GM12878 (cell line): Measurements from ENCODE around the gene PAQR9. TPM values are rescaled to one million over a fixed set of nuclear protein-coding genes. Genes with fewer than 3 reads are reported as not detected.

Experiments used
- ATAC-seq: fragments of 200-7000 bp; cut with Tn5 transposase; 3 replicates; pipeline ENCODE4 v1.9.1; 2020; ENCODE audit warnings: mild to moderate bottlenecking, moderate library complexity
- BruUV-seq: library from RNA; stranded (reverse); fragments of 400-500 nt; replicated peaks from 2 replicates; lab custom pipeline; 2021; lab: Mats Ljungman, UMichigan
- CTCF ChIA-PET: fragments of 300-600 bp; sonication (Branson Sonifier 250); formaldehyde crosslinking; extraction: SDS; loops from one replicate; lab custom pipeline; 2021; ENCODE audit warnings: inconsistent platforms; lab: Yijun Ruan, JAX
- POLR2A ChIA-PET: fragments of 350-600 bp; formaldehyde crosslinking; extraction: SDS; loops from one replicate; lab custom pipeline; 2021; ENCODE audit warnings: inconsistent platforms; lab: Charles Lee
- RAD21 ChIA-PET: fragments of 300-600 bp; sonication (Branson Sonifier 250); formaldehyde crosslinking; loops from one replicate; lab custom pipeline; 2023; ENCODE audit warnings: antibody characterized with exemption; ENCODE audit not compliant: unreplicated experiment; lab: Charles Lee
- SMC1A ChIA-PET: fragments of 300-600 bp; sonication (Branson Sonifier 250); formaldehyde crosslinking; loops from one replicate; lab custom pipeline; 2023; ENCODE audit not compliant: unreplicated experiment, uncharacterized antibody; lab: Charles Lee
- DNase-seq: peaks from one replicate; pipeline ENCODE4 v3.0.0-alpha.2; 2011; ENCODE audit warnings: low read depth, low spot score
- FAIRE-seq: peaks from 3 replicates; lab custom pipeline; 2011; peaks lifted over from hg19 to GRCh38; lab: Jason Lieb, UNC
- H2AFZ ChIP-seq: 2 replicates; pipeline ENCODE4 v1.6.0; 2011; ENCODE audit warnings: low read depth, low read length, control low read depth; ENCODE audit not compliant: control insufficient read depth
- H3K27ac ChIP-seq: 2 replicates; pipeline ENCODE4 v1.5.1; 2011; ENCODE audit warnings: control low read depth; ENCODE audit not compliant: control insufficient read depth, insufficient read depth
- H3K27me3 ChIP-seq, 2 experiments: replicated peaks in 1 of 2; 2 replicates each; pipeline versions ENCODE4 v1.6.0 to v1.6.1; 2011; ENCODE audit warnings: low read length in 1 of 2; ENCODE audit not compliant: control insufficient read depth in 2 of 2, insufficient read depth in 2 of 2
- H3K36me3 ChIP-seq, 2 experiments: 2 replicates each; pipeline ENCODE4 v1.5.1; 2011; ENCODE audit warnings: low read length in 1 of 2; ENCODE audit not compliant: control insufficient read depth in 2 of 2, insufficient read depth in 2 of 2
- H3K4me1 ChIP-seq: 2 replicates; pipeline ENCODE4 v1.6.1; 2011; ENCODE audit warnings: mild to moderate bottlenecking, low read length, moderate library complexity, mixed read lengths; ENCODE audit not compliant: control insufficient read depth, insufficient read depth
- H3K4me2 ChIP-seq: 2 replicates; pipeline ENCODE4 v1.6.0; 2011; ENCODE audit warnings: control low read depth; ENCODE audit not compliant: control insufficient read depth, insufficient read depth
- H3K4me3 ChIP-seq: fragments of 200-600 bp; sonication (generic); 2 replicates; pipeline ENCODE4 v1.5.1; 2016
- H3K79me2 ChIP-seq: 2 replicates; pipeline ENCODE4 v1.6.0; 2011; ENCODE audit warnings: low read length; ENCODE audit not compliant: control insufficient read depth, insufficient read depth
- H3K9ac ChIP-seq: 2 replicates; pipeline ENCODE4 v1.8.0; 2011; ENCODE audit warnings: low read length, control low read depth, mixed read lengths; ENCODE audit not compliant: control insufficient read depth, insufficient read depth
- H3K9me3 ChIP-seq: replicated peaks from 3 replicates; pipeline ENCODE4 v1.5.1; 2011; ENCODE audit warnings: mild to moderate bottlenecking, low read length; ENCODE audit not compliant: control insufficient read depth, insufficient read depth
- H4K20me1 ChIP-seq: 2 replicates; pipeline ENCODE4 v1.6.0; 2011; ENCODE audit not compliant: control insufficient read depth, insufficient read depth
- FOS ChIP-seq: IDR thresholded peaks from 3 replicates; pipeline ENCODE4 v1.6.1; 2011; ENCODE audit warnings: borderline replicate concordance; ENCODE audit not compliant: insufficient read length; ENCODE audit errors: extremely low read depth
- IRF4 ChIP-seq: IDR thresholded peaks from 2 replicates; pipeline ENCODE4 v1.6.1; 2011; ENCODE audit warnings: low read depth, low read length
- KAT2A ChIP-seq: conservative IDR thresholded peaks from 2 replicates; pipeline ENCODE4 v1.6.1; 2011; ENCODE audit warnings: low read depth, low read length; ENCODE audit not compliant: control insufficient read depth
- MTA2 ChIP-seq: fragments of 450-650 bp; IDR thresholded peaks from 2 replicates; pipeline ENCODE4 v1.6.1; 2016; ENCODE audit warnings: low read depth, mild to moderate bottlenecking, moderate library complexity
- NFIC ChIP-seq: IDR thresholded peaks from 2 replicates; pipeline ENCODE4 v1.6.1; 2012; ENCODE audit warnings: low read depth, mild to moderate bottlenecking, inconsistent platforms, low read length, moderate library complexity
- NFYA ChIP-seq: IDR thresholded peaks from 2 replicates; pipeline ENCODE4 v1.6.1; 2011; ENCODE audit warnings: low read depth, mild to moderate bottlenecking, low read length, improper control_type of control experiment, borderline replicate concordance
- SRF ChIP-seq, 2 experiments: IDR thresholded peaks; 2 replicates each; pipeline ENCODE4 v1.6.1; 2011; ENCODE audit warnings: low read depth in 2 of 2, low read length in 2 of 2, mild to moderate bottlenecking in 1 of 2, moderate library complexity in 1 of 2
- ZNF384 ChIP-seq: IDR thresholded peaks from 2 replicates; pipeline ENCODE4 v1.6.1; 2012; ENCODE audit warnings: low read depth, mild to moderate bottlenecking, low read length, improper control_type of control experiment, borderline replicate concordance
- WGBS: methylation state at CpG from one replicate; pipeline ENCODE4 v1.1.6; 2016; ENCODE audit warnings: low lambda C conversion rate; ENCODE audit not compliant: insufficient replicate concordance, insufficient coverage; ENCODE audit errors: missing lambda C conversion rate; 5-methylcytosine and 5-hydroxymethylcytosine counted together
- in situ Hi-C: fragments of 300-500 bp; cut with MboI; formaldehyde crosslinking; loops from 9 replicates; pipeline ENCODE4 v1.14.3; 2018; ENCODE audit warnings: mixed read lengths
- intact Hi-C: fragments of 100-400 bp; cut with micrococcal nuclease; formaldehyde crosslinking; loops from one replicate; pipeline ENCODE4 v1.14.2; 2022; ENCODE audit not compliant: unreplicated experiment
- polyA plus RNA-seq, 11 experiments: library from polyadenylated mRNA; depleted of rRNA in 4 of 11; unstranded in 6 of 11; stranded (reverse) in 5 of 11; fragments of >200 nt; fragmentation: Nextera tagmentation in 4 of 11; fragmentation: Illumina TruSeq in 1 of 11; extraction: Ambion mirVana in 4 of 11; extraction: Trizol in 1 of 11; gene quantifications; 1 replicate in 1 of 11; 2 replicates in 10 of 11; pipeline versions ENCODE4 v1.2.1 to v1.2.3, GENCODE V29; 2011 to 2016; ENCODE audit warnings: inconsistent platforms in 2 of 11, missing spikeins in 2 of 11, low read depth in 1 of 11
- total RNA-seq, 4 experiments: library from RNA; depleted of rRNA in 3 of 4; stranded (reverse); fragments of >200 nt in 3 of 4; fragmentation: Illumina TruSeq in 1 of 4; extraction: Trizol in 1 of 4; gene quantifications; 2 replicates each; pipeline versions ENCODE4 v1.2.1 to v1.2.3, GENCODE V29; 2013 to 2021
- TF ChIP-seq, protein P1 (sequence below): fragments of 150-350 bp; IDR thresholded peaks from 2 replicates; pipeline ENCODE4 v1.6.1; 2016; ENCODE audit warnings: low read depth, low read length
- TF ChIP-seq, protein P2 (sequence below): fragments of 450-650 bp; IDR thresholded peaks from 2 replicates; pipeline ENCODE4 v1.6.1; 2014; ENCODE audit warnings: mild to moderate bottlenecking

Gene PAQR9
- total and polyA plus RNA-seq, 10 of the 15 experiments (the other 5 are each of a cell fraction or from before 2014, with no cell fraction given): not detected

DNA sequence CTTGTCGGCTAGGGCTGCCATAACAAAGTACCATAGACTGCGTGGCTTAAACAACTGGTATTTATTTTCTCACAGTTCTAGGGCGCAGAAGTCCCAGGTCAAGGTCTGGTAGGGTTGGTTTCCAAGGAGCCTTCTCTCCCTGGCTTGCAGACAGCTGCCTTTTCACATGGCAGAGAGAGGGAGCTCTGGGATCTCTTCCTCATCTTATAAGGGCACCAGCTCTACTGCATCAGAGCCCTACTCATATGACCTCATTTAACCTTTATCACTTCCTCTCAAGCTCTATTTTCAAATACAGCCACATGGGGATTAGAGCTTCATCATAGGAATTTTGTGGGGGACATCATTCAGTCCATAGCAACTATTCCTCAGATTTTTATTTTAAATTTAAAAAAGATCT lies 17.6 kb upstream of the PAQR9 start:
- POLR2A ChIA-PET: interaction anchor here (0.6 kb wide), 1 partner anchor 28 kb away, joined by 3 read pairs; no protein-coding TSS in a partner anchor
- H3K36me3 ChIP-seq: no peaks in the 10 kb centered on the region
- H3K27me3 ChIP-seq: no peaks in the 10 kb centered on the region
- CTCF ChIA-PET: interaction anchor here (0.6 to 5.5 kb wide), 5 partner anchors 10 to 303 kb away, joined by 3 to 48 read pairs (median 5); no protein-coding TSS in a partner anchor
- no peak overlapping the region for H3K4me3 ChIP-seq
- intact Hi-C loops: no loop called here
- SMC1A ChIA-PET: interaction anchor here (0.9 to 2.2 kb wide), 6 partner anchors 10 to 152 kb away, joined by 3 to 9 read pairs (median 4); no protein-coding TSS in a partner anchor
- H3K9me3 ChIP-seq: no peaks in the 10 kb centered on the region
- no peak overlapping the region for H3K4me2 ChIP-seq
- BruUV-seq: no TSS peak
- no peaks in the 10 kb centered on the region for H4K20me1 ChIP-seq
- H3K4me1 ChIP-seq: no peaks in the 10 kb centered on the region
- no peak overlapping the region for H2AFZ ChIP-seq
- in situ Hi-C loops: no loop called here
- no peak for ATAC-seq
- WGBS: 42% methylated on average over 3 of the region's 3 CpGs
- FAIRE-seq: no peak
- H3K79me2 ChIP-seq: no peaks in the 10 kb centered on the region
- H3K9ac ChIP-seq: no peak overlapping the region
- DNase-seq: no peak
- TF ChIP-seq, protein P1, sequence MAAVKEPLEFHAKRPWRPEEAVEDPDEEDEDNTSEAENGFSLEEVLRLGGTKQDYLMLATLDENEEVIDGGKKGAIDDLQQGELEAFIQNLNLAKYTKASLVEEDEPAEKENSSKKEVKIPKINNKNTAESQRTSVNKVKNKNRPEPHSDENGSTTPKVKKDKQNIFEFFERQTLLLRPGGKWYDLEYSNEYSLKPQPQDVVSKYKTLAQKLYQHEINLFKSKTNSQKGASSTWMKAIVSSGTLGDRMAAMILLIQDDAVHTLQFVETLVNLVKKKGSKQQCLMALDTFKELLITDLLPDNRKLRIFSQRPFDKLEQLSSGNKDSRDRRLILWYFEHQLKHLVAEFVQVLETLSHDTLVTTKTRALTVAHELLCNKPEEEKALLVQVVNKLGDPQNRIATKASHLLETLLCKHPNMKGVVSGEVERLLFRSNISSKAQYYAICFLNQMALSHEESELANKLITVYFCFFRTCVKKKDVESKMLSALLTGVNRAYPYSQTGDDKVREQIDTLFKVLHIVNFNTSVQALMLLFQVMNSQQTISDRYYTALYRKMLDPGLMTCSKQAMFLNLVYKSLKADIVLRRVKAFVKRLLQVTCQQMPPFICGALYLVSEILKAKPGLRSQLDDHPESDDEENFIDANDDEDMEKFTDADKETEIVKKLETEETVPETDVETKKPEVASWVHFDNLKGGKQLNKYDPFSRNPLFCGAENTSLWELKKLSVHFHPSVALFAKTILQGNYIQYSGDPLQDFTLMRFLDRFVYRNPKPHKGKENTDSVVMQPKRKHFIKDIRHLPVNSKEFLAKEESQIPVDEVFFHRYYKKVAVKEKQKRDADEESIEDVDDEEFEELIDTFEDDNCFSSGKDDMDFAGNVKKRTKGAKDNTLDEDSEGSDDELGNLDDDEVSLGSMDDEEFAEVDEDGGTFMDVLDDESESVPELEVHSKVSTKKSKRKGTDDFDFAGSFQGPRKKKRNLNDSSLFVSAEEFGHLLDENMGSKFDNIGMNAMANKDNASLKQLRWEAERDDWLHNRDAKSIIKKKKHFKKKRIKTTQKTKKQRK: no peak
- TF ChIP-seq ZNF384 (no peak), SRF (IDR thresholded peaks at IDR 0.05; ENCODE audit: low read depth in 2 of 2, low read length in 2 of 2) (no peak), MTA2 (no peak), KAT2A (no peak), NFYA (no peak), FOS (no peak), NFIC (no peak), IRF4 (no peak)
- TF ChIP-seq, protein P2, sequence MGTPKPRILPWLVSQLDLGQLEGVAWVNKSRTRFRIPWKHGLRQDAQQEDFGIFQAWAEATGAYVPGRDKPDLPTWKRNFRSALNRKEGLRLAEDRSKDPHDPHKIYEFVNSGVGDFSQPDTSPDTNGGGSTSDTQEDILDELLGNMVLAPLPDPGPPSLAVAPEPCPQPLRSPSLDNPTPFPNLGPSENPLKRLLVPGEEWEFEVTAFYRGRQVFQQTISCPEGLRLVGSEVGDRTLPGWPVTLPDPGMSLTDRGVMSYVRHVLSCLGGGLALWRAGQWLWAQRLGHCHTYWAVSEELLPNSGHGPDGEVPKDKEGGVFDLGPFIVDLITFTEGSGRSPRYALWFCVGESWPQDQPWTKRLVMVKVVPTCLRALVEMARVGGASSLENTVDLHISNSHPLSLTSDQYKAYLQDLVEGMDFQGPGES: no peak
- H3K27ac ChIP-seq: no peak overlapping the region
- RAD21 ChIA-PET: interaction anchor here (1.2 kb wide), 1 partner anchor 153 kb away, joined by 3 read pairs; no protein-coding TSS in a partner anchor
